HEK293 (cell line): ENCODE results near the gene KAT7.

Experiments used
- CTCF ChIP-seq: fragments of 450-650 bp; formaldehyde crosslinking; IDR thresholded peaks from 2 replicates; pipeline ENCODE4 v1.5.1; 2016; ENCODE audit warnings: missing biosample characterization, missing genetic modification characterization
- HOXA7 ChIP-seq: sonication (generic); formaldehyde crosslinking; IDR thresholded peaks from 2 replicates; pipeline ENCODE4 v1.8.1; 2022; ENCODE audit warnings: missing genetic modification reagents, borderline replicate concordance
- PBX3 ChIP-seq: sonication (generic); formaldehyde crosslinking; IDR thresholded peaks from 2 replicates; pipeline ENCODE4 v1.8.1; 2022; ENCODE audit warnings: mild to moderate bottlenecking, moderate library complexity, missing genetic modification reagents
- REST ChIP-seq: fragments of 450-650 bp; formaldehyde crosslinking; IDR thresholded peaks from 2 replicates; pipeline ENCODE4 v1.5.1; 2016; ENCODE audit warnings: missing biosample characterization, missing genetic modification characterization
- ZNF121 ChIP-seq: fragments of 450-650 bp; formaldehyde crosslinking; IDR thresholded peaks from 2 replicates; pipeline ENCODE4 v1.5.1; 2016; ENCODE audit warnings: missing biosample characterization, missing genetic modification characterization
- ZNF175 ChIP-seq: fragments of 450-650 bp; formaldehyde crosslinking; IDR thresholded peaks from 2 replicates; pipeline ENCODE4 v1.5.1; 2016; ENCODE audit warnings: missing biosample characterization, missing genetic modification characterization
- ZNF292 ChIP-seq: fragments of 450-650 bp; formaldehyde crosslinking; IDR thresholded peaks from 2 replicates; pipeline ENCODE4 v1.5.1; 2016; ENCODE audit warnings: low read depth, missing biosample characterization, missing genetic modification characterization, borderline replicate concordance
- ZNF416 ChIP-seq: fragments of 450-650 bp; formaldehyde crosslinking; IDR thresholded peaks from 2 replicates; pipeline ENCODE4 v1.5.1; 2016; ENCODE audit warnings: missing biosample characterization, missing genetic modification characterization
- ZNF433 ChIP-seq: fragments of 450-650 bp; formaldehyde crosslinking; IDR thresholded peaks from 2 replicates; pipeline ENCODE4 v1.5.1; 2016; ENCODE audit warnings: missing biosample characterization, missing genetic modification characterization, low read depth
- ZNF561 ChIP-seq: fragments of 450-650 bp; IDR thresholded peaks from 2 replicates; pipeline ENCODE4 v1.5.1; 2018; ENCODE audit warnings: missing biosample characterization, missing genetic modification characterization, borderline replicate concordance
- ZNF639 ChIP-seq: fragments of 450-650 bp; formaldehyde crosslinking; IDR thresholded peaks from 2 replicates; pipeline ENCODE4 v1.5.1; 2016; ENCODE audit warnings: missing biosample characterization, missing genetic modification characterization
- ZNF692 ChIP-seq: fragments of 450-650 bp; formaldehyde crosslinking; IDR thresholded peaks from 2 replicates; pipeline ENCODE4 v1.5.1; 2016; ENCODE audit warnings: missing biosample characterization, missing genetic modification characterization
- ZNF776 ChIP-seq: fragments of 450-650 bp; formaldehyde crosslinking; IDR thresholded peaks from 2 replicates; pipeline ENCODE4 v1.5.0; 2017; ENCODE audit warnings: missing biosample characterization, missing genetic modification characterization, borderline replicate concordance

- TF ChIP-seq ZNF776 (tag by site-specific recombination) (no peak), CTCF (tag by site-specific recombination) (no peak), HOXA7 (no peak), ZNF692 (tag by site-specific recombination) (no peak), REST (tag by site-specific recombination) (no peak), ZNF639 (tag by site-specific recombination) (no peak), ZNF121 (tag by site-specific recombination) (no peak), ZNF561 (tag by site-specific recombination) (no peak), PBX3 (CRISPR knock-in tag) (no peak), ZNF416 (tag by site-specific recombination) (no peak), ZNF175 (no peak), ZNF433 (tag by site-specific recombination) (no peak), ZNF292 (tag by site-specific recombination) (no peak)
Measured at GRCh38 chr17:49873926-49874325, 85.4 kb downstream of the KAT7 start.
